Muscle of arm (tissue), 12 donors: ENCODE results near the gene WDR12. TPM values are rescaled to one million over a fixed set of nuclear protein-coding genes. Genes with fewer than 3 reads are reported as not detected.

Source experiments
- DNase-seq: peaks from one replicate; pipeline ENCODE4 v3.0.0-alpha.2; 2013
- polyA plus RNA-seq, 12 donors: library from polyadenylated mRNA; unstranded; fragments of 120-200 nt; gene quantifications; one replicate each; pipeline ENCODE4 v1.2.1, GENCODE V29; 2013; ENCODE audit not compliant: insufficient read length in 12 of 12

The WDR12 gene
- polyA plus RNA-seq, 12 donors, result 21.6 to 89.9 (median 71.4) TPM; not detected in 1

- DNase-seq, result no peak
These were observed 86.6 kb downstream of the WDR12 start for GRCh38 chr2:202824901-202825300.

Other genes with a start within 250 kb of the WDR12 start
- gene ICA1L, start 39.9 kb downstream of the WDR12 start, polyA plus RNA-seq, result 10 to 100 TPM in 8 of 12 donors, 1 to 10 TPM in 3, not detected in 1; 8.6 to 21.9 (median 13.1) TPM
- gene CARF, start 602 bp upstream of the WDR12 start, polyA plus RNA-seq, result 10 to 100 TPM in 7 of 12 donors, 1 to 10 TPM in 4, not detected in 1; 5.9 to 18.2 (median 11.5) TPM
- gene NBEAL1, start 103.2 kb upstream of the WDR12 start, polyA plus RNA-seq, result 1 to 10 TPM in 11 of 12 donors, not detected in 1; 5.8 to 9.4 (median 6.9) TPM